Gastrocnemius medialis (tissue), 4 donors: ENCODE results near the gene ACACA. TPM values are rescaled to one million over a fixed set of nuclear protein-coding genes. Genes with fewer than 3 reads are reported as not detected.

Experiments
- ATAC-seq, 2 donors: fragments of 150-250 bp; one replicate each; pipeline ENCODE4 v1.9.1; 2016
- DNase-seq, 2 donors: peaks; one replicate each; pipeline ENCODE4 v3.0.0-alpha.2; 2019
- H3K27ac ChIP-seq, 4 donors: fragments of 200-600 bp; sonication (generic); 1 replicate in 1 of 4; 2 replicates in 3 of 4; pipeline ENCODE4 v1.5.1; 2016 to 2018; ENCODE audit warnings: mild to moderate bottlenecking in 2 of 4, moderate library complexity in 1 of 4
- H3K27me3 ChIP-seq, 3 donors: fragments of 200-600 bp; sonication (generic) in 2 of 3; 1 replicate in 1 of 3; 2 replicates in 2 of 3; pipeline versions ENCODE4 v1.5.1 to v1.6.0; 2016 to 2019; ENCODE audit warnings: mild to moderate bottlenecking in 1 of 3, moderate library complexity in 1 of 3
- H3K36me3 ChIP-seq, 2 donors: fragments of 200-600 bp; sonication (generic) in 1 of 2; one replicate each; pipeline ENCODE4 v1.5.1; 2017 to 2018
- H3K4me1 ChIP-seq, 2 donors: fragments of 200-600 bp; sonication (generic) in 1 of 2; one replicate each; pipeline ENCODE4 v1.5.1; 2016 to 2017; ENCODE audit warnings: mild to moderate bottlenecking in 2 of 2
- H3K4me3 ChIP-seq, 4 donors: fragments of 200-600 bp; sonication (generic) in 3 of 4; 1 replicate in 1 of 4; 2 replicates in 3 of 4; pipeline ENCODE4 v1.5.1; 2016 to 2019; ENCODE audit warnings: mild to moderate bottlenecking in 2 of 4
- H3K9me3 ChIP-seq, 3 donors: fragments of 200-600 bp; sonication (generic) in 2 of 3; 1 replicate in 1 of 3; 2 replicates in 2 of 3; pipeline ENCODE4 v1.5.1; 2016 to 2019
- POLR2A ChIP-seq, 2 donors: fragments of 450-650 bp; IDR thresholded peaks; one replicate each; pipeline ENCODE4 v1.6.1; 2017; ENCODE audit warnings: antibody characterized with exemption in 2 of 2, mild to moderate bottlenecking in 2 of 2, moderate library complexity in 2 of 2
- in situ Hi-C, 4 donors: fragments of 200-750 bp; cut with MboI; loops; one replicate each; pipeline versions ENCODE4 v1.15.0 to v1.8.0; 2017; ENCODE audit warnings: low sequenced_read_pairs in 4 of 4
- intact Hi-C: fragments of 100-400 bp; cut with DNase I; formaldehyde crosslinking; loops from one replicate; pipeline ENCODE4 v1.15.1; 2023; ENCODE audit warnings: low total_unique reads
- total RNA-seq, 4 donors: library from RNA; depleted of rRNA; stranded (reverse); fragments of >200 nt; gene quantifications; one replicate each; pipeline versions ENCODE4 v1.1.0 to v1.2.3, GENCODE V29; 2016
- TF ChIP-seq, protein P1 (sequence below), 5 experiments: fragments of 450-650 bp in 3 of 5; fragments of 200-600 bp in 2 of 5; sonication (generic) in 2 of 5; IDR thresholded peaks in 4 of 5; conservative IDR thresholded peaks in 1 of 5; 1 replicate in 4 of 5; 2 replicates in 1 of 5; pipeline ENCODE4 v1.5.1; 2016 to 2019; ENCODE audit warnings: antibody characterized with exemption in 5 of 5, mild to moderate bottlenecking in 3 of 5, moderate library complexity in 3 of 5

The ACACA gene
- total RNA-seq, 4 donors from 2014 or later = 13.4 to 28.9 (median 18.9) TPM

DNA sequence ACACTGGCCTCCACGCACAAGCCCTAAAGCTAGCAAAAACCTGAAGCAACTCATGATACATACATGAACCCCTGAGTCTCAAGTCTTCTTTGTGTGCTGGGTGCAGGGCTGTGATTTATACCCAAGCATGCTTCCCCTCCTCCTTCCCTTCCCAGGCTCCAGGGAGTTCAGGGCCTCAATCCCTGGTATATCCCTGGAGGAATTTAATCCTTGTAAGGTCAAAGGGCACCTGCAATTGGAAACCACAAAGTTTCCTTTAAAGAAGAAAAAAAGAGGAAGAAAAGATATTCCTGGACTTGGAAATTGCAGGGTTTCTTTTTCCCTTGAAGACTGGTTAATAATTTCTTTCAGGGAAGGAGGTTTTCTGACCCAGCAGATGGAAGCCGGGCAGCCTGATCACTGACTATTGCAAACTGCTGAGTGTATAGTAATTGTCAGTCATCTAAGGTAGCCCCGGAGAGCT lies 275.6 kb downstream of the ACACA start:
- TF ChIP-seq, protein P1, sequence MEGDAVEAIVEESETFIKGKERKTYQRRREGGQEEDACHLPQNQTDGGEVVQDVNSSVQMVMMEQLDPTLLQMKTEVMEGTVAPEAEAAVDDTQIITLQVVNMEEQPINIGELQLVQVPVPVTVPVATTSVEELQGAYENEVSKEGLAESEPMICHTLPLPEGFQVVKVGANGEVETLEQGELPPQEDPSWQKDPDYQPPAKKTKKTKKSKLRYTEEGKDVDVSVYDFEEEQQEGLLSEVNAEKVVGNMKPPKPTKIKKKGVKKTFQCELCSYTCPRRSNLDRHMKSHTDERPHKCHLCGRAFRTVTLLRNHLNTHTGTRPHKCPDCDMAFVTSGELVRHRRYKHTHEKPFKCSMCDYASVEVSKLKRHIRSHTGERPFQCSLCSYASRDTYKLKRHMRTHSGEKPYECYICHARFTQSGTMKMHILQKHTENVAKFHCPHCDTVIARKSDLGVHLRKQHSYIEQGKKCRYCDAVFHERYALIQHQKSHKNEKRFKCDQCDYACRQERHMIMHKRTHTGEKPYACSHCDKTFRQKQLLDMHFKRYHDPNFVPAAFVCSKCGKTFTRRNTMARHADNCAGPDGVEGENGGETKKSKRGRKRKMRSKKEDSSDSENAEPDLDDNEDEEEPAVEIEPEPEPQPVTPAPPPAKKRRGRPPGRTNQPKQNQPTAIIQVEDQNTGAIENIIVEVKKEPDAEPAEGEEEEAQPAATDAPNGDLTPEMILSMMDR (IDR thresholded peaks at IDR 0.05 in 4 of 5, conservative IDR thresholded peaks at IDR 0.05 in 1 of 5) = no peak
- TF ChIP-seq POLR2A (IDR thresholded peaks at IDR 0.05) = no peak
- Histone ChIP-seq H3K27me3 (no peaks in the 10 kb centered on the region), H3K27ac (no peak overlapping the region), H3K9me3 (no peaks in the 10 kb centered on the region), H3K4me1 (no peaks in the 10 kb centered on the region), H3K36me3 (peaks cover 0 to 21% of the 10 kb centered on the region in 2 donors), H3K4me3 (no peak overlapping the region)
- in situ Hi-C loops = no loop called here
- ATAC-seq (no peak), DNase-seq (no peak)
- intact Hi-C loops = no loop called here

DNA sequence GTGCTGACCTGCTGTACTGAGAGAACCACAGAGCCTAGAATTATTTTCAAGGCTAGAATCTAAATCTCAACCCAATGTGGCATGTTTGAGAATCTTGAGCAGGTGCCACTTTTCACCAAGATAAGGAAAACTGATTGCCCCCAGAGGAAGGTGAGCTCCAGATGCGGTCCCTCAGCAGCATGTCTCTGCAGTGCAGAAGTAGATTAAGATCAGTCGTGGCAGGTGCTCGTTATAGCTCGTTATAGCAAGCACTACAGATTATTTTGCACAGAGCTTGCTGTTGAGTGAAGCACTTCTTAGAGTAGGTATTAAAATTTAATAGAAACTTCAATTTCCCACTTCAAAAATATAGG lies 281.8 kb downstream of the ACACA start:
- no peaks in the 10 kb centered on the region for H3K4me1 ChIP-seq
- in situ Hi-C loops = no loop called here
- DNase-seq (no peak), ATAC-seq (no peak)
- peaks cover 10 to 67% of the 10 kb centered on the region in 2 donors for H3K36me3 ChIP-seq
- TF ChIP-seq POLR2A (IDR thresholded peaks at IDR 0.05) = no peak
- TF ChIP-seq, protein P1 (IDR thresholded peaks at IDR 0.05 in 4 of 5, conservative IDR thresholded peaks at IDR 0.05 in 1 of 5) = no peak
- intact Hi-C loops = no loop called here
- no peak overlapping the region for H3K27ac ChIP-seq
- H3K9me3 ChIP-seq = no peaks in the 10 kb centered on the region
- no peaks in the 10 kb centered on the region for H3K27me3 ChIP-seq
- no peak overlapping the region for H3K4me3 ChIP-seq

DNA sequence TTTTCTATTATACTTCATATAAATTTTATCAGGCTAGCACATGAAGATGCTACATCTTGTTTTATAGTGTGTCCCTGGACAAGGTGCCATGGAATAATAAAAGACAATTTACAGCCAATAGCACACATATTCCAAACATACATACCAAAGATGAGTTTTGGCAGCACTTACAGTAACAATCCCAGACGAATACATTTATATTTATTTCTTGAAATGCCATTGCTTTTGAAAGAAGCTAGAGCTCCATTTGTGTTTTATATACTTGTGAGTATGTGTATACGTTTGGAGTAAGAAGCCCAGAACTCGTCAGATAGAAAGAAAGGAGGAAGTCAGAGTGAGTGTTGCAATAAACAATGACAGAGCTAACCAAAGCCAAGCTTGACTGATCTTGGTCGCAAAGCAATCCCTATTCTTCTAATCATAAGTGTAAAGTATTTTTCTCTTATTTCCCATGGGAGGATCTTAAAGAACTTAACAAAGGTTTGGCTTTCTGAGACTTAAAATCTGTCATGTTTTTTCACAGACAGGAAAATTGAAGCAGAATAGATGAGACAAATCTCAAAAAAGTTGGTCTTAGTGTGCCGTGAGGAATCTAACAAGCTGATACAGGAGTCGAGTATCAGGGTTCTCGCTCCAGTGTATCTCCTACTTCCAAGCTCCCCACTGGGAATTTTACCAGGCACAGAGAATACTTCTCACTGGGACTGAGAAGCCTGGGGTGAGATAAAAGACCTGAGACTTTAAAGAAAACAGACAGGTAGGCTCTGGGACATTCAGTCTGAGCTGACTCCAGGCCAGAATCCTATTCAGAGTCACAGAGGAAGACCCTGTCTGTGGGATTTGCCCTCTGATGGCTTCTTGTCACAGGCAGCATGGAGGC lies 282.5 kb downstream of the ACACA start:
- H3K36me3 ChIP-seq = peaks cover 10 to 61% of the 10 kb centered on the region in 2 donors

DNA sequence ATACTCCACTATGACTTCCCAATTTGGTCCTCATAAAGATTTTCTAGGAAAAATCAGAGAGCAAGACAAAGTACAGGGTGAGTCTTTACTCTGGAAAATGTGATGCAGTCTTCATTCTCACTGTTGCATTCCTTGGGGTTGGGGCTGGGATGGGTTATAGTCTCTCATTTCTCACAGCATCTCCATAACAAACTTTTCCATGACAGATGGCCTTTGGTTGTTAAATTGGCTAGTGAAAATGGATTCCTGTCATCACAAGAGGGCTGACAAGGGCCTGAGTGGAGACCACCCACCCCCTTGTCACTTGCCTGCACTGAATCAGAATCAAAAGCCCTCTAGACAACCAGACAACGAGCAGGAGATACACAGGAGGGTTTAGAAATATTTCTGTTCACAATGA lies 283.2 kb downstream of the ACACA start:
- ATAC-seq (no peak), DNase-seq (no peak)
- no peaks in the 10 kb centered on the region for H3K27me3 ChIP-seq
- H3K4me1 ChIP-seq = no peaks in the 10 kb centered on the region
- H3K36me3 ChIP-seq = peaks cover 10 to 53% of the 10 kb centered on the region in 2 donors
- in situ Hi-C loops (no loop called here), intact Hi-C loops (no loop called here)
- TF ChIP-seq POLR2A (IDR thresholded peaks at IDR 0.05) = no peak
- TF ChIP-seq, protein P1 (IDR thresholded peaks at IDR 0.05 in 4 of 5, conservative IDR thresholded peaks at IDR 0.05 in 1 of 5) = no peak
- H3K4me3 ChIP-seq = no peak overlapping the region
- H3K9me3 ChIP-seq = no peaks in the 10 kb centered on the region
- no peak overlapping the region for H3K27ac ChIP-seq

More for the DNA sequence above, 282.5 kb downstream of the ACACA start:
- in situ Hi-C loops (no loop called here), intact Hi-C loops (no loop called here)
- no peaks in the 10 kb centered on the region for H3K4me1 ChIP-seq
- H3K27me3 ChIP-seq = no peaks in the 10 kb centered on the region
- H3K4me3 ChIP-seq = no peak overlapping the region
- H3K27ac ChIP-seq = no peak overlapping the region
- ATAC-seq = no peak
- DNase-seq = no peak
- TF ChIP-seq, protein P1 (IDR thresholded peaks at IDR 0.05 in 4 of 5, conservative IDR thresholded peaks at IDR 0.05 in 1 of 5) = no peak
- no peak for TF ChIP-seq POLR2A (IDR thresholded peaks at IDR 0.05)
- no peaks in the 10 kb centered on the region for H3K9me3 ChIP-seq
